Right atrium auricular region (tissue), 2 donors: ENCODE results near the gene PAX7. TPM values are rescaled to one million over a fixed set of nuclear protein-coding genes. Genes with fewer than 3 reads are reported as not detected.

Source experiments
- DNase-seq: peaks from one replicate; pipeline ENCODE4 v3.0.0-alpha.2; 2019; ENCODE audit warnings: low spot score
- H3K27ac ChIP-seq, 2 donors: fragments of 200-600 bp; sonication (generic); 1 replicate in 1 of 2; 2 replicates in 1 of 2; pipeline ENCODE4 v1.5.1; 2016 to 2019
- H3K27me3 ChIP-seq, 2 donors: fragments of 200-600 bp; sonication (generic); one replicate each; pipeline versions ENCODE4 v1.5.1 to v1.6.0; 2017 to 2019
- H3K36me3 ChIP-seq: fragments of 200-600 bp; sonication (generic); one replicate; pipeline ENCODE4 v1.5.1; 2016
- H3K4me1 ChIP-seq, 2 donors: fragments of 200-600 bp; sonication (generic); one replicate each; pipeline versions ENCODE4 v1.5.1 to v1.6.0; 2017 to 2019
- H3K4me3 ChIP-seq, 2 donors: fragments of 200-600 bp; sonication (generic); 1 replicate in 1 of 2; 2 replicates in 1 of 2; pipeline ENCODE4 v1.5.1; 2017 to 2019; ENCODE audit warnings: mild to moderate bottlenecking in 1 of 2, moderate library complexity in 1 of 2
- H3K9me3 ChIP-seq, 2 donors: fragments of 200-600 bp; sonication (generic); one replicate each; pipeline ENCODE4 v1.5.1; 2019
- CTCF ChIP-seq, 2 donors: fragments of 200-600 bp; sonication (generic); IDR thresholded peaks; one replicate each; pipeline ENCODE4 v1.5.1; 2019; ENCODE audit warnings: antibody characterized with exemption in 2 of 2
- total RNA-seq, 2 donors: library from RNA; depleted of rRNA; stranded (reverse); fragments of >200 nt; gene quantifications; one replicate each; pipeline ENCODE4 v1.1.0, GENCODE V29; 2016

The PAX7 gene
- total RNA-seq, 2 donors from 2014 or later = not detected

DNA sequence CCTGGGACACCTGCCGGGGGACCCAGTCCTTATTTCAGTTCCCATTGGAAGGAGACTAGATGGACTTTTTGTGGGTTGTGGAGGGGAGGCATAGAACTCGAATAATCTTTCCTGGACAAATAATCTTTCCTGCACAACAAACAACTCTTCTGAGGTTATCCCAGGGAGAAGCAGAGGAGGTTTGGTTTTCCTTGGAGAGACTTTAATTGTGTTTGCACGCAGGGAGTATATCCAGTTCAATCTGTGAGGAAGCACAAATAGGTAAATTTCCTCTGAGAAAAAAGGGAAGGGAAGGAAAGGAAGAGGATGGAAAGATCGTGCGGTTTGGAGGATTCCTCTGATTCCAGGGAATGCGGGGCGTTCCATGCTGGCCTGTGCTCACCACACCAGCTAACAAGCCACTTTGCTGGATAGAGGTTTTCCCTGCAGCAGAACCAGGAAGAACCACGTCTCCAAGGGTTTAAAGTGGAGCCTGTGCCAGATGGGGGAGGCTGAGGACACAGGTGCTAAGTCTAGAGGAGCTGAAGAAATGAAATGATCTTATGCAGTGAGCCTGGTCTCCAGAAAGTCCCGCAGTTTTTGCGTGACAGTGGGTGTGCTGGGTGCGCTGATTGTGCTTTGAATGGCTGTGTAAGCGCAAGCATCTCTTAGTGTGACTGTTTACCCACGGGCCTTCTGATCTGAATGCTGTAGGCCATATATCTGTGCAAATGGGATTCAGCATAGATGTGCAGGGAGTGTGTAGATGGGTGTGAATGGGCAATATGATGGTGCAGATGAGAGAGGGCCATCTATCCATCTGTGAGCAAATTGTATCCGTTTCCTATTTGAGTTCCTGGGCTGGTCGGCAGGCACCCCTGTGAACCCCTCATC, 7.6 kb downstream of the PAX7 start:
- H3K4me3 ChIP-seq = no peak overlapping the region
- no peak overlapping the region for H3K27ac ChIP-seq
- no peak for TF ChIP-seq CTCF (IDR thresholded peaks at IDR 0.05)
- no peak for DNase-seq
- H3K9me3 ChIP-seq = no peaks in the 10 kb centered on the region
- H3K4me1 ChIP-seq = peaks cover 0 to 8% of the 10 kb centered on the region in 2 donors
- H3K27me3 ChIP-seq = peaks cover 42 to 85% of the 10 kb centered on the region in 2 donors
- H3K36me3 ChIP-seq = no peaks in the 10 kb centered on the region

- H3K9me3 ChIP-seq = no peaks in the 10 kb centered on the region
- H3K36me3 ChIP-seq = no peaks in the 10 kb centered on the region
- peaks cover 44 to 81% of the 10 kb centered on the region in 2 donors for H3K27me3 ChIP-seq
- peaks cover 0 to 8% of the 10 kb centered on the region in 2 donors for H3K4me1 ChIP-seq
- H3K27ac ChIP-seq = no peak overlapping the region
- no peak for DNase-seq
- TF ChIP-seq CTCF (IDR thresholded peaks at IDR 0.05) = no peak
- no peak overlapping the region for H3K4me3 ChIP-seq
Measured at GRCh38 chr1:18638835-18639364, 8.3 kb downstream of the PAX7 start.

GRCh38 chr1:18639368-18640055, 8.9 kb downstream of the PAX7 start:
- Histone ChIP-seq H3K27ac (no peak overlapping the region), H3K9me3 (no peaks in the 10 kb centered on the region), H3K27me3 (peaks cover 44 to 81% of the 10 kb centered on the region in 2 donors), H3K4me3 (no peak overlapping the region), H3K36me3 (no peaks in the 10 kb centered on the region), H3K4me1 (peaks cover 0 to 8% of the 10 kb centered on the region in 2 donors)
- TF ChIP-seq CTCF (IDR thresholded peaks at IDR 0.05) = no peak
- DNase-seq = no peak

GRCh38 chr1:18640228-18641004, 9.8 kb downstream of the PAX7 start:
- Histone ChIP-seq H3K4me3 (no peak overlapping the region), H3K36me3 (no peaks in the 10 kb centered on the region), H3K4me1 (peaks cover 0 to 8% of the 10 kb centered on the region in 2 donors), H3K27ac (no peak overlapping the region), H3K27me3 (peaks cover 44 to 77% of the 10 kb centered on the region in 2 donors), H3K9me3 (no peaks in the 10 kb centered on the region)
- DNase-seq = no peak
- no peak for TF ChIP-seq CTCF (IDR thresholded peaks at IDR 0.05)
